ENCODE measurements around the gene NPRL2.

Gene NPRL2

GRCh38 chr3:50350527-50351322 lies at the start of gene NPRL2, which contains the start of gene CYB561D2:
Gene NPRL2, minus strand, starts transcription at chr3:50350775. Its CDS starts 123 bp downstream, at chr3:50350652.
Gene CYB561D2, plus strand, starts transcription at chr3:50350862. Its CDS starts 572 bp downstream, at chr3:50351434.
- FAIRE-seq, result no peak

DNA sequence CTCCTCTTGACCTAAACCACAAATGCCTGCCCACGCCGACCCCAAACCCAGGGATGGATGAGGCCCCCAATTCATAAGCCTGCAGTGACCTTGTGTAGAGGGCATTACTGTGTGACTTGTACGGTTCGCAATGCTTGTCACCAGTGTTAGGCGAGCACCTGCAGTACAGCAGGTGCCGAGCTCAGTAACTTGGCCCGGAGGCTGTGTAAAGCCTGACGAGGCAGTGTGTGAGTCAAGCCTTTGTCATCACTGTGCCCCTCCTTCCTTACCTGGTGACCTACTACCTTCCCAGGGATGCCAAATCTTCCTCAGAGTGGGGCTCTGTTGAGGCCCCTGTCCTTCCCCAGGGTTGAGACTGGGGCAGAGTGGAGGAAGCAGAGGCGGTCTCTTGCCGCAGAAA lies 45.9 kb upstream of the NPRL2 start:
- FAIRE-seq, result no peak

DNA sequence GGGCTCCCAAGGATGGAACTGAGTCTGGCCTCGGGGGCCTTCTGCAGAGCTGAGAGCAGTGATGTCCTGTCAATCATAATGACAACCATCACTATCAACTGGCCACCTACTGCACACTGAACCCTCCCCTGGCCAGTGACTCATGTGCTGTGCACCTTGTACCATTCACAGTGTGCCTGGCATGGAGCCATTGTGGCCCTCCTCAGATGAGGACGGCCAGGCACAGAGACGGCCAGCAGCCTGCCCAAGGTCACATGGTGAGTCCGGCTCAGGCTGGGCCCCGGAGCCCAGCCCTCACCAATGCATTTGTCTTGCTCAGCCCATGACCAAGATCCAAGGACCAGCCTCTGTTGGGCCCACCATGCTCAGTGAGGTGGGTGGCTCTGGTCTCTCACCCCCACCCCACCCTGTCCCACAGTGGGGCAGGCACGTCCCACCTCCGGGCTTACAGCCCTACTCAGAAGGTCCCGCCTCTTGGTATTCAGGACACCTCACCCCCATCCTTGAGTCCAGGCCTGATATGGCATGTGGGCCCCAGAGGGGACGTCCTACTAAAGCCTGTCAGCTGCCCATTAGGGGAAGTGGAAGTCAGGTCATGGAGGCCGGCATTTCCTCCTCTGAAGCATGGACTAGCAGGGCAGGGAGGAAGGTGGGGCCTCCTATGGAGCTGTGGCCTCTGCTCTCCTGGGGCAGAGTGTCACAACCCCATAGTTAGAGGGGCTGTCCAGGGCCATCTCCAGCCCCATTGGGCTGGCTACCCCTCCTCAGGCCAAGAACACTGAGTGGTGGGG lies 44.7 kb upstream of the NPRL2 start:
- FAIRE-seq, result no peak

DNA sequence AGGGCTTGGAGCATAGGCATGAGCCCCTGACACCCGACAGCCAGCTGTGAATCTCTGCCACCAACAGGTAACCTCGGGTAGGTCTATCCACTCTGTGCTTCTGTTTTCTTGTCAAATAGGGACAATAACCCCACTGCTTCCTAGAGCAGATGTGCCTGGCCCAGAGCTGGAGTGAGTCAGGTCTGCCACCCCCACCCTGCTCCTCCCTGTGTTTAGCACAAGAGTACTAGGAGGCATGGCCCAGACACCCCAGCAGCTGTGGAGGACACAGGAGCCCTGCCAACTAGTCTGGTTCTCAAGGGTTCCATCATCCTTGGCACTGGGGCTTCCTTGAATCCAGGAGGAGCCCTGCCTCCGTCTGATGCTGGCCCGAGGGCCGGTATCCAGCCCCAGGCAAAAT lies 42.5 kb upstream of the NPRL2 start:
- FAIRE-seq, result no peak

DNA sequence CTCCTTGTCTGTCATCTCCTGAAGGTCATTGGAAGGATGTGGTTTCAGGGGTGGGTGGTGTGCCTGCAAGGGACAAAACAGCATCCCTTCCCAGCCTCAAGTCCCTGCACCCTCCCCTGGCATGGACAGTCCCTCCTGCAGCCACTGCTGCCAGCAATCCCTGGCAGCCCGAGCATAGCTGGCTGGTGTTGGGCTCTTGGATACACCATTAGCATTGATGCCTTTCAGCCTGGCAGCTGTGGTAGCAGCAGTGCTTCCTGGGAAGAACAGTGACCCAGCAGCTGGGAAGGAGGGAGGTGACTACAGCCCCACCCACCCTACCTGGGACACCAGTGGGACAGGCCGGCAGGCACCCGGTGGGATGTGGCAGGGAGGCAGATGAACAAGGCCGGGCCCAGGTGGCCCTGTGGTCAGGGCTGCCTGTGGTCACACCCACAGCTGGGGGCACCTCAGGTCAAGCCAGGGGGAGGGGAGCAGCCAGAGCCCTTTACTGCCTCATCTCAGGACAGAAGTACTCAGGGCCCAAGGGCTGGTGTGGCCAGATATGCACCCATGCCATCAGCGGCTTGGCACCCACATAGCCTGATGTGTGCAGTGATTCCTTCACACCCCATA lies 41.6 kb upstream of the NPRL2 start:
- FAIRE-seq, result no peak

DNA sequence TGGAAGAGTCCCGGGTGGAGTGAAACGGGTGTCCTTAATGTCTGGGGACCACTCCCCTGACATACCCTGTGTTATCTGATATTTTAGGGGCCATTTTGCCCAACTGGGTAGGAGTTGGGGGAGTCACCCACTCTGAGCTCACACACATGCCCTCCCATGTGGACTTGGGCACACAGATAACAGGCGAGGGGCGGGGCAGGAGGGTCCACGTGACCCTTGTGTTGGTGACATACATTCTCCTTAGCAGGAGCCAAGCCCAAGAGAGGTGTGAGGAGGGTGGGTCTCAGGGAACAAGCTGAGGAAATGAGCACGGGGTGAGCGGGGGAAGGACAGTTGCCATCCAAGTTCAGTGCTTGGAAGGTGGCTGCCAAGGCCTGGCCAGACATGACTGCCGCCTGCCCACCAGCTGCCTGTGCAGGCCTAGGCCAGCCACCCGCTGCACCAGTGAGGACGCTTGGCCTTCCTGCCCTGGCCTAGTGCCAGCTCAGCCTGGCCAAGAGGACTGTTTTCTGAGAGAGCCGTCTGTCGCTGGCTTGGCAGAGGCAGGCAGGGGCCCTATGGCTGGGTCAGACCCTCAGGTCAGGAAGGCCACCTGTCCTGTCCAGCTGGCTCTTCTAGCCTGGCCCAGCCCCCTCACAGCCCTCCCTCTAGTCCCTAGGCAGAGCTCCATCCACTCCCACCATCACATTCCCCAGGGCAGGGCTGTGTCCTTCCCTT lies 40.1 kb upstream of the NPRL2 start:
- no peak for FAIRE-seq

- FAIRE-seq, result no peak
Observed at GRCh38 chr3:50389414-50389767, 38.8 kb upstream of the NPRL2 start.

DNA sequence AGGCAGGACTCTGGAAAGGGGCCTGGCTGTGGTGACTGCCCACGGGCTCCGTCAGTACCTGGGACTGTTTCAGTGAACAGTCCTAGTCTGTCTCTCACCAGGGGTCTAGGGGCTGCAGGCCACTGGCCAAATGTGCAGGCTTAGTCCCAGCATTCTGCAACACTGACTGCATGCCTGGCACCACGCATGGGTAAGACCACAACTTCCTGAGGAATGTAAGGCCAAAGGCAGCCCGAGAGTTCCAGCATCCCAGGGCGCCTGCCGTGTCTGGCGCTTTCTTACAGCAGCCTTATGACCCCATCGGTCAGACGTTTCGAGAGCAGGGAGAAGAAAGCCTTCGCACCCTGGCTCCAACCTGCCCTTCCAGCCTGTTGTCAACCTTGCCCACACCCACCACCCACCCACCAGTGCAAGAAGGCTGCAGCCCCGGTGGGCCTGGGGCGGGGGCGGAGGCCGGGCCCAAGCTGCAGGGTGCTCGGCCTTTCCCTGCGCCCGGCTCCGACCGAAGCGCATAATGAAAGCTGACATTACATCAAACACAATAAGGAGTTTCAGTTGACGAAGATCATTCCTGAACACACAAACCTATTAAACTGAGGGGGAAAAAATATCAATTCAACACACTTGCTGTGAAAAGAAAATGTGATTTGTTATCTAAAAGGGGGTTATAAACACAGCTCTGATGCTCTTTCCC lies 38.3 kb upstream of the NPRL2 start:
- FAIRE-seq, result no peak

DNA sequence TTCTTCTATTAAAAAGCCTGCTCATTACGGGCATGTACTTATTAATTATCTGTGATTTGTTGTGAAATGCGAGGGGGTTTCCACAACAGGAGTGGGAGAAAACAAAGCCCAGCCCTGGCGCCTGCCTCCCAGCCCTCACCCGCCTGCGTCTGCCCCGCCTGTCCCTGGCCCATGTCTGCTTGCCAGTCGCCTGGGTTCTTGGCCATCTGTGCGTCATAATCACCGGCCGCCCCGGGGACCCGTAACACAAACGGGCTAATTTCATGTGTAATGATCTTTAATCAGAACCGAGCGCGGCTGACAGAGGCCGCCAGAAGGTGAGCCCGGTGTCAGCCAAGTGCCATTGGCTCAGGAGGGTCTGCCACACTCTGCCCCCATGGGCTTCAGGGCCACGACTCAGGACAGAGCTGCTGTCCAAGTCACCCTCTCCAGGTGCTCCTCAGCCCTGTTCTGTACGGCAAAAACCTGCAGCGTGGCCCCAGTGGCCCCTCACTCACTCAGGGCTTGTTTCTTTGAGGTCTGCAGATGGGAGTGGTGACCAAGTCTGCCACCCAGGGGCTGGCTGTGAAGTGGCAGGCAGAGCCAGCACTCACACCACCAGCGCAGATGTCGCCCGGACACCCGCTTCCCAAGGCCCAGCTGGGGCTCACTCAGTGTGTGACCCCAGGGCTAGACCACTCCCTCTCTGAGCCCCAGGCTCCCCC lies 37.6 kb upstream of the NPRL2 start:
- FAIRE-seq, result no peak

- FAIRE-seq, result no peak
Observed at GRCh38 chr3:50385754-50386153, 35.2 kb upstream of the NPRL2 start.

GRCh38 chr3:50383750-50384149 lies 33.2 kb upstream of the NPRL2 start:
- no peak for FAIRE-seq

- FAIRE-seq, result no peak
Observed at GRCh38 chr3:50382722-50383121, 32.1 kb upstream of the NPRL2 start.

DNA sequence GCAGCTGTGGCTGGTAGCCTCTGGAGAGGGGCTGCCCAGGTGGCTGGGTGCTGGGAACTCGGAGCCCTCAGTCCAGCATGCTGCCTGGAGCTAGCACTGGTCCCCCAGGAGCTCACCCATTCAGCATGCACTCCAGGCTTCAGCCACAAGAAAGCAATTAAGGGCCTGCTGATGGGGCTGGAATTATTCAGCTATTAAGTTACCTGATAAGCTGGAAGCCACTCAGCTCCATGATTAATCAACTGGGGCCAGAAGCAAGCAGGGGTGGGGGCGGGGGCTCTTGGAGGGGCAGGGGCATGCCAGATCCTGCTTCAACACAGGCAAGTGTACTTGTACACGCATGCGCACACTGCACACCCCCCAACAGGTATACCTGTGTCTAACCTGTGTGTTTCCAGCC lies 30.8 kb upstream of the NPRL2 start:
- no peak for FAIRE-seq

DNA sequence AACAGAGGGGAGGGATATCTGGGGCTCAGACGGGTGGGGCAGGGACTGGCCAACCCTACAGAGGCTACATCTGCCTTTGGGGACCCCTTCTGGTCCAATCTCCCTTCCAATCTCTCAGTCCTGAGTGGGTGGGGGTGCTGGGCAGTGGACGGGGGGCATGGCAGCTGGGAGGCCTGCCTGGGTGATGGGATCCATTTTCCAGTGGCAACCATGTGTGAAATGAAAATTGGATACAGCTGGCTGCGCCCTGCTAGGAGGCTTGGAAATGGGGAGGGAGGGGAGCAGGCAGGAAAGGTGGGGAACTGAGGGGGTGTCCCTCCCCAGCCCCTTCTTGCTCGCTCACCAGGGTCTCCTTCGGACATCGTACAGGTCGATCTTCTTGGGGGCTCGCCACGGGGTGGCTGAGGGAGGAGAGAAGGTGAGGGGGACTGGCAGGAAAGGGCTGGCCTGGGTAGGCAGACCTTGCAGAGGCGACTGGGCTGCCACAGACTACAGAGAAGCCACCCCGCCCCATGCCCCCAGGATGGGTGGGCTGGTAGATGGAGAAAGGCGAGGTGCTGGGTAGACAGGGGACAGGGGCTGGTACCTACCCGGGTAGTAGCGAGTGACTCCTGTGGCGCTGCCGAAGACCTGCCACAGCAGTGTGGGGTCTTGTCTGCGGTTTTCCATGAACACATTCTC lies 30.0 kb upstream of the NPRL2 start:
- no peak for FAIRE-seq

- FAIRE-seq, result no peak
Observed at GRCh38 chr3:50378757-50379156, 28.2 kb upstream of the NPRL2 start.

DNA sequence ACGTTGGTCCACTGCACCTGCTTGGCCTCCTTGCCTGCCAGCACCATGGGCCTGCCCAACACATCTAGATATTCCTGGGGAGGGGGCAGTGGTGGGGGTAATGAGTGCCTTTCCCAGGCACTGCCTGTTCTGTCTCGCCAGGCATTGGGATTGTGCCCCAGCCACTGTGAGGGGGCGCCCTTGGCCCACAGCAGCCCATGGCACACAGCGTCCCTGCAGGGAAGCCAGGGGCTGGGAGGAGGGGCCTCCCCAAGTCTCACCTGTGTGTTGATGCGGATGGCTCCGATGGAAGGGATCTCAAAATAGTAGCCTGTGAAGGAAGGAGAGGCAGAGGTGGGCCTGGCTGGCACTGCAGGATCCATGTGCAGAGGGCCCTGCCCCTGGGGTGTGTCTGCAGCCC lies 27.4 kb upstream of the NPRL2 start:
- FAIRE-seq, result no peak

- FAIRE-seq, result no peak
Observed at GRCh38 chr3:50375258-50375931, 24.8 kb upstream of the NPRL2 start.

- FAIRE-seq, result no peak
Observed at GRCh38 chr3:50374363-50375257, 24.0 kb upstream of the NPRL2 start.
